Suprapubic skin (tissue), 4 donors: Measurements from ENCODE around the gene KIAA2012. TPM values are rescaled to one million over a fixed set of nuclear protein-coding genes. Genes with fewer than 3 reads are reported as not detected.

ENCODE experiments used
- DNase-seq, 2 donors: peaks; one replicate each; pipeline ENCODE4 v3.0.0-alpha.2; 2019; ENCODE audit warnings: low spot score in 2 of 2
- H3K27ac ChIP-seq: fragments of 200-600 bp; sonication (generic); one replicate; pipeline ENCODE4 v1.5.1; 2019
- H3K27me3 ChIP-seq: fragments of 200-600 bp; sonication (generic); one replicate; pipeline ENCODE4 v1.5.1; 2019
- H3K36me3 ChIP-seq: fragments of 200-600 bp; sonication (generic); one replicate; pipeline ENCODE4 v1.5.1; 2019
- H3K4me1 ChIP-seq: fragments of 200-600 bp; sonication (generic); one replicate; pipeline ENCODE4 v1.5.1; 2019
- H3K4me3 ChIP-seq: fragments of 200-600 bp; sonication (generic); one replicate; pipeline ENCODE4 v1.5.1; 2019; ENCODE audit warnings: mild to moderate bottlenecking
- H3K9me3 ChIP-seq: fragments of 200-600 bp; sonication (generic); one replicate; pipeline ENCODE4 v1.5.1; 2019
- CTCF ChIP-seq, 2 donors: fragments of 200-600 bp in 1 of 2; fragments of 450-650 bp in 1 of 2; sonication (generic) in 1 of 2; IDR thresholded peaks; one replicate each; pipeline ENCODE4 v1.5.1; 2016 to 2019; ENCODE audit warnings: antibody characterized with exemption in 2 of 2, mild to moderate bottlenecking in 1 of 2, moderate library complexity in 1 of 2
- EP300 ChIP-seq: sonication (generic); formaldehyde crosslinking; IDR thresholded peaks from one replicate; pipeline ENCODE4 v1.6.1; 2017; ENCODE audit warnings: antibody characterized with exemption
- POLR2A ChIP-seq, 2 donors: fragments of 450-650 bp; IDR thresholded peaks; one replicate each; pipeline ENCODE4 v1.6.1; 2017; ENCODE audit warnings: antibody characterized with exemption in 2 of 2, mild to moderate bottlenecking in 2 of 2, moderate library complexity in 2 of 2
- POLR2AphosphoS5 ChIP-seq, 3 donors: sonication (generic); formaldehyde crosslinking; IDR thresholded peaks; one replicate each; pipeline ENCODE4 v1.6.1; 2017; ENCODE audit warnings: antibody characterized with exemption in 3 of 3
- WGBS: methylation state at CpG from one replicate; pipeline ENCODE4 v1.1.5; 2018; 5-methylcytosine and 5-hydroxymethylcytosine counted together
- total RNA-seq, 4 donors: library from RNA; depleted of rRNA; stranded (reverse); fragments of >200 nt; gene quantifications; one replicate each; pipeline ENCODE4 v1.1.0, GENCODE V29; 2016

Gene KIAA2012
- total RNA-seq, 4 donors from 2014 or later, result 0.16 TPM; not detected in 3

- peaks cover 5% of the 10 kb centered on the region for H3K4me1 ChIP-seq
- no peaks in the 10 kb centered on the region for H3K27me3 ChIP-seq
- TF ChIP-seq CTCF (IDR thresholded peaks at IDR 0.05) (no peak), POLR2AphosphoS5 (IDR thresholded peaks at IDR 0.05) (no peak), POLR2A (IDR thresholded peaks at IDR 0.05) (no peak), EP300 (no peak)
- peak overlapping the region; percentile 31 for H3K27ac ChIP-seq
- 84% methylated on average over 3 of the region's 3 CpGs for WGBS
- no peaks in the 10 kb centered on the region for H3K9me3 ChIP-seq
- no peak for DNase-seq
- no peak overlapping the region for H3K4me3 ChIP-seq
- no peaks in the 10 kb centered on the region for H3K36me3 ChIP-seq
Measured at GRCh38 chr2:202064881-202065230, 8.2 kb upstream of the KIAA2012 start.

DNA sequence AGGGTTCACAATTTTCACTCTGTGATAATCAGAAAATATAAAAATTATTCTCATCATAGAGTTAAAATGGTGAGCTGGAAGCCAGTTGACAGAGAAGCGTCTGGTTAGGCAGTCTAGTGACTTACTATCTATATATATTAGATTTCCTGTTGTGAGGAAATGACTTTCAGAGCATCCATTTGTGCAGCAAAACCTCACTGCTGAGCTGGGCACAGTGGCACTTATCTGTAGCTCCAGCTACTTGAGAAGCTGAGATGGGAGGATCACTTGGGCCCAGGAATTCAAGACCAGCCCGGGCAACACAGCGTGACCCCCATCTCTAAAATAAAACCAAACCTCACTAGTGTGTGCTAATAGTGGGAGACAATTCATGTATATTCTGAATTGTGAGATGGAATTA, 7.2 kb upstream of the KIAA2012 start:
- no peaks in the 10 kb centered on the region for H3K36me3 ChIP-seq
- peaks cover 5% of the 10 kb centered on the region for H3K4me1 ChIP-seq
- no peak for DNase-seq
- H3K27me3 ChIP-seq, result no peaks in the 10 kb centered on the region
- 80% methylated on average over 3 of the region's 3 CpGs for WGBS
- H3K27ac ChIP-seq, result no peak overlapping the region
- no peak overlapping the region for H3K4me3 ChIP-seq
- TF ChIP-seq CTCF (IDR thresholded peaks at IDR 0.05), result no peak
- no peak for TF ChIP-seq EP300
- no peak for TF ChIP-seq POLR2A (IDR thresholded peaks at IDR 0.05)
- no peak for TF ChIP-seq POLR2AphosphoS5 (IDR thresholded peaks at IDR 0.05)
- no peaks in the 10 kb centered on the region for H3K9me3 ChIP-seq

DNA sequence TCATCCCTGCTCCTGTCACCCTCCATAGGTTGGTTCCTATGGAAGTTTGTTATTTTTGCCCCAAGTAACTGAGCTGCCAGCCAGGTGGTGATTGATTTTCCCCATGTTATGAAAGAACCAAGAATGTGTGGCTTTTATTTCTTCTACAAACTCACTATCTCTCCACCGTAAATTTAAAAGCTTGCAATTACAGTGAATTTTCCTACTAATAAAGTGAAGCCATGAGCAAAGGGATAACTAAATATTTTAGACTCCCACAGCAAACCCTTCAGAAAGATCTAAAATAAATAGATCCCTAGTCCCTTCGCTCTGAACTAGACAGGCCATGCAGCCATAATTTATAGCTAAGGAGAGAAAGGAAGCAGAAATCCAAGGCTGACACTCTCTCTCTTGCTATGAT, 6.2 kb upstream of the KIAA2012 start:
- H3K27ac ChIP-seq, result no peak overlapping the region
- H3K9me3 ChIP-seq, result no peaks in the 10 kb centered on the region
- no peaks in the 10 kb centered on the region for H3K36me3 ChIP-seq
- no peak for DNase-seq
- H3K4me3 ChIP-seq, result no peak overlapping the region
- H3K27me3 ChIP-seq, result no peaks in the 10 kb centered on the region
- TF ChIP-seq EP300 (no peak), CTCF (IDR thresholded peaks at IDR 0.05) (no peak), POLR2A (IDR thresholded peaks at IDR 0.05) (no peak), POLR2AphosphoS5 (IDR thresholded peaks at IDR 0.05) (no peak)
- peaks cover 5% of the 10 kb centered on the region for H3K4me1 ChIP-seq
- WGBS, result 83% methylated on average over 2 of the region's 2 CpGs

DNA sequence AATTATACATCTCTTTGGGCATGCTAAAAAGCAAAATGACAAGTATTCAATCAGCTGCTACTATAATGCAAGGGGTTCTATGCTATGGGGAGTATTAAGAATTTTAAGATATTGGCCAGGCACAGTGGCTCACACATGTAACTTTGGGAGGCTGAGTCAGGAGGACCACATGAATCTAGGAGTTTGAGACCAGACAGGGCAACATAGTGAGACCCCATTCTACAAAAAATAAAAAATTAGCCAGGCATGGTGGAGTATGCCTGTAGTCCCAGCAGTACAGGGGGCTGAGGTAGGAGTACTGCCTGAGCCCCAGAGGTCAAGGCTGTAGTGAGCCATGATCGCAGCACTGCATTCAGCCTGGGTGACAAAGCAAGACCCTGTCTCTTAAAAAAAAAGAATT, 5.5 kb upstream of the KIAA2012 start:
- H3K27ac ChIP-seq, result no peak overlapping the region
- no peak overlapping the region for H3K4me3 ChIP-seq
- peaks cover 5% of the 10 kb centered on the region for H3K4me1 ChIP-seq
- no peak for DNase-seq
- no peaks in the 10 kb centered on the region for H3K36me3 ChIP-seq
- no peak for TF ChIP-seq EP300
- TF ChIP-seq POLR2AphosphoS5 (IDR thresholded peaks at IDR 0.05), result no peak
- no peak for TF ChIP-seq CTCF (IDR thresholded peaks at IDR 0.05)
- TF ChIP-seq POLR2A (IDR thresholded peaks at IDR 0.05), result no peak
- 100% methylated on average over 1 of the region's 1 CpG for WGBS
- no peaks in the 10 kb centered on the region for H3K9me3 ChIP-seq
- no peaks in the 10 kb centered on the region for H3K27me3 ChIP-seq

GRCh38 chr2:202069170-202070067, 3.6 kb upstream of the KIAA2012 start:
- DNase-seq, result no peak
- Histone ChIP-seq H3K9me3 (no peaks in the 10 kb centered on the region), H3K4me3 (no peak overlapping the region), H3K36me3 (no peaks in the 10 kb centered on the region), H3K4me1 (peaks cover 3% of the 10 kb centered on the region), H3K27ac (no peak overlapping the region), H3K27me3 (no peaks in the 10 kb centered on the region)
- 65% methylated on average over 11 of the region's 11 CpGs for WGBS
- no peak for TF ChIP-seq POLR2A (IDR thresholded peaks at IDR 0.05)
- no peak for TF ChIP-seq POLR2AphosphoS5 (IDR thresholded peaks at IDR 0.05)
- no peak for TF ChIP-seq EP300
- TF ChIP-seq CTCF (IDR thresholded peaks at IDR 0.05), result no peak
